HG02970 (cell line): ENCODE measurements around the gene CDK2AP2.
A peak's percentile ranks its signal among the peaks of the same experiment; 100 is the strongest.
"Not testable (repeated sequence)": the region's sequence is repeated elsewhere in the genome, so short reads cannot be mapped to it uniquely, and the experiment has no call there.

ENCODE experiments used
- ATAC-seq: cut with Tn5 transposase; IDR thresholded peaks from one replicate; pipeline ENCODE4 v1.9.1; 2021; ENCODE audit warnings: mild to moderate bottlenecking, moderate library complexity, moderate number of reproducible peaks; ENCODE audit not compliant: unreplicated experiment, low FRiP score

The CDK2AP2 gene, protein sequence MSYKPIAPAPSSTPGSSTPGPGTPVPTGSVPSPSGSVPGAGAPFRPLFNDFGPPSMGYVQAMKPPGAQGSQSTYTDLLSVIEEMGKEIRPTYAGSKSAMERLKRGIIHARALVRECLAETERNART

DNA sequence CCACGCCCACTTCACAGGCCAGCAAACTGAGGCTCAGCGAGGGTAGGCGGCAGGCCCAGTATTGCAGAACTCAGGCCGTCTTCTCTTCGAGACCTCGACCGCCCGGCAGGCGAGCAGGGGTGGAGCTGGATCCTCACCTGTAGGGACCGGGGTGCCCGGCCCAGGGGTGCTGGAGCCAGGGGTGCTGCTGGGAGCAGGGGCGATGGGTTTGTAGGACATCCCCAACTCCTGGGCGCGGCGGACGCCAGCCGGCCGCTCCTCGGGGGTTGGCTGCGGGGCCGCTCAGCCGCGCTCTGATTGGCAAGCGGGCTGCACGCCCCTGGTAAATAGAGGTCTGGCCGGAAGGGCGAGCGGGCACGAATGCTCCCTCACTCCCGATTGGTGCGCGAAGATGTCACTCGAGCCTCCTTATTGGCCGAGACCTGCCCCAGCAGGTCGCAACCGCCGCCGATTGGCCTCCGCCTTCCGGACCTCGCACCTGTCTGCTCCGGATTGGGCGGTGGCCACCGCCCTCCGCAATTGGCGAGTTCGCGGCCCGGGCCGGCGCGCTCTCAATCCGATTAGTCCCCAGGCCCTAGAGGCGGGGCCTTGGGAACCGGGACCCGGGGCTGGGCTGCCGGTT, at the start of gene CDK2AP2:
CDK2AP2 (minus strand) TSS at position 299 of the 622 bp plus-strand sequence; CDS start at position 219, 80 bp downstream.
- ATAC-seq = peak; percentile 64

DNA sequence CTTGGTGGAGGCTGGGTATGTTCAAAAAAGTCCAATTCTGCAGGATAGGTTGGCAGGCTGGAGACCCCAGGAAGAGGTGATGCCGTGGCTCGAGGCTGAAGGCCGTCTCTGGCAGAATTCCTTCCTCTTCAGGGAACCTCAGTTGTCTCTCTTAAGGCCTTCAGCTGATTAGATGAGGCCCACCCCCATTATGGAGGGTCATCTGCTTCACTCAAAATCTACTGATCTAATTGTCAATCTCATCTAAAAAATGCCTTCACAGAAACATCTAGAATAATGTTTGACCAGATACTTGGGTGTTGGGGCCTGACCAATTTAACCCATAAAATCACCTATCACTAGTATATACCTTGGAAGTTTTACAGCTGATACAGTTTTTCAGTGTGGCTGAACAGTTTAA, 48.3 kb upstream of the CDK2AP2 start:
- ATAC-seq = no peak

DNA sequence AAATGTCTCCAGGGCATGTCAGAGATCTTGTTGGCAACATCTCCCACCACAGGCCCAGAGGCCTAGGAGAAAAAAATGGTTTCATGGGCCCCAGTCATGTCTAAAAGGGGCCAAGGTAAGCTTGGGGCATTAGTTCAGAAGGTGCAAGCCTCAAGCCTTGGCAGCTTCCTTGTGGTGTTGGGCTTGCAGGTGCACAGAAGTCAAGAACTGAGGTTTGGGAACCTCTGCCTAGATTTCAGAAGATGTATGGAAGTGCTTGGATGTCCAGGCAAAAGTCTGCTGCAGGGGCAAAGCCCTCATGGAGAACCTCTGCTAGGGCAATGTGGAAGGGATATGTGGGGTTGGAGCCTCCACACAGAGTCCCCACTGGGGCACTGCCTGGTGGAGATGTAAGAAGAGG, 43.7 kb upstream of the CDK2AP2 start:
- ATAC-seq = not testable (repeated sequence)

DNA sequence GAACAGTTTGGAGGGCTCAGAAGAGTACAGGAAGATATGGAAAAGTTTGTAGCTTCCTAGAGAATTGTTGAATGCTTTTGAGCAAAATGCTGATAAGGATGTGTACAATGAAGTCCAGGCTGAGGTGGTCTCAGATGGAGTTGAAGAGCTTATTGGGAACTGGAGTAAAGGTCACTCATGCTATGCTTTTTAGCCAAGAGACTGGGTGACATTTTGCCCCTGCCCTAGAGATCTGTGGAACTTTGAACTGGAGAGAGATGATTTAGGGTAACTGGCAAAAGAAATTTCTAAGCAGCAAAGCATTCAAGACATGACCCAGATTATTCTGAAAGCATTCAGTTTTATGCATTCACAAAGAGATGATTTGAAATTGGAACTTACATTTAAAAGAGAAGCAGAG, 43.2 kb upstream of the CDK2AP2 start:
- ATAC-seq = no peak

DNA sequence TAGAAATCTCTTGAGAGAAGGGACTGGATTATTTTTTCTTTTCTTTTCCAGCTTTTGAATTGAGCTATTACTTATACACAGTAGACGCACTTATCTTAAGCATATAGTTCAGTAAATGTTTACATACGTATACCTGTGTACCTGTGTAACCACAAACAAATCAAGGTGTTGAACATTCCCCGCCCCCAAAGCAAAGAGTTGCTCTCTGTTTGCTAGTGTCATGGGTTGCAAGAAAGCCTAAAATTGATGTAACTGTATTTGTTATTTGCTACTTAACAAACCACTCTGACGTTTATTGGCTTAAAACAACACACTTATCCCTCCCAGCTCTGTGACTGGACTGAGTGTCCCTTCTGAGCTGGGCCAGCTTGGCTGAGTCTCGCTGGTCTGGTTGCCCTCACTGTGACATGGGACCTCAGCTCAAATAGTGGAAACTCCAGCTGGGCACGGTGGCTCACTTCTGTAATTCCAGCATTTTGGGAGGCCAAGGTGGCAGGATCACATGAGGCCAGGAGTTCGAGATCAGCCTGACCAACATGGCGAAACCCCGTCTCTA, 40.7 kb upstream of the CDK2AP2 start:
- no peak for ATAC-seq

DNA sequence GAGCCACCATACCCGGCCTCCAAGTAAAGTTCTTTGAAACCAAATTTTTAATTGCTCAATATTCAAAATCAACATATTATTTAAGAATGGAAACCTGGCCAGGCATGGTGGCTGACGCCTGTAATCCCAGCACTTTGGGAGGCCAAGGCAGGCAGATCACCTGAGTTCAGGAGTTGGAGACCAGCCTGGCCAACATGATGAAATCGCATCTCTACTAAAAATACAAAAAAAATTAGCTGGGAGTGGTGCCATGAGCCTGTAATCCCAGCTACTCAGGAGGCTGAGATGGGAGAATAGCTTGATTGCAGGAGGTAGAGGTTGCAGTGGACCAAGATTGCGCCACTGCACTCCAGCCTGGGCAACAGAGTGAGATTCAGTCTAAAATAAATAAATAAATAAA, 40.1 kb upstream of the CDK2AP2 start:
- ATAC-seq = not testable (repeated sequence)

DNA sequence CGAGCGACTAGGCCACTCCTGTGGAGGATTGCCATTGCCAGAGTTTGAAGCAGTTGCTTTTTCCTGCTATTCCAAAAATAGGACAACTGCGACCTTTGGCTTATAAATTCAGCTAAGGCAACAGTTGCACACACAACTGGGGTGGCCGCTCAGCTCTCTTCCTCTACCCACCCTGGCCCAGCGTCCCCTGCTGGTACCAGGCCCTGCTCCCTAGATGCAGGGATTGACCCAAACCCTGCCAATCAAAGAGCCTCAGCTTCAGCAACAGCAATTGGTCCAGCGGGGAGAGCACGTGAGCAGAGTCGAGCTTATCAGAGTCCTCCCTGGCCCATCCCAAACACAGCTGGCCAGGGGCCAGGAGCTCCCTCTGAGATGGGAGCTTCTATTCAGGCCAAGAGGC, 37.3 kb upstream of the CDK2AP2 start:
- ATAC-seq = no peak

DNA sequence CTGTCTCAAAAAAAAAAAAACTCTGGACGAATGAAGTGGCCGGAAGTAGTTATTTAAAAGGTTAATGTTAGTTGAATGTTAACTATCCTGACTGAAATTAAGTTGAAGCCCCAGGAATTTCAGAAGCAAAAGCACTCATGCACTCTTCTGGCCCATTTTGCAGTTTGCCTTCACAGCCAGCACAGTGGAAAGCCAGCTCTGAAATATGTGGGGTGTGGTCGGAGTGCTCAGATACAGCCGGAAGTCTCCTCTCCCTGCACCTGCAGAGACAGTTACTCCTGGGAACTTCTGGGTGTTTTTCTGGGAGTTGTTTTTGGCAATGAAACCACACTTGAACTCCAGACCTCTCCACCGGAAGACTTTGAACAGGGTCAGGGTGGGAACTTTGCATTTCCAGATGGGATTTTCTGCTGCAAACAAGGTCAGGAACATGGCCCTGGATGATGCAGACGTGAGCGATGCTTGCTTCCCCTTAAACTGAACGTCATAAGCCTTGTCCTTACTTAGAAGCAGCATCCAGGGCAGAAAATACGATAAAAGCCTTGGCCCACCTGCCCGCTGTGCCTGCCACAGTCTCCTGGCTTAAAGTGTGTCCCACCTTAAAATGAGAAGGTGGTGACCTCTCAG, 36.8 kb upstream of the CDK2AP2 start:
- ATAC-seq = no peak

DNA sequence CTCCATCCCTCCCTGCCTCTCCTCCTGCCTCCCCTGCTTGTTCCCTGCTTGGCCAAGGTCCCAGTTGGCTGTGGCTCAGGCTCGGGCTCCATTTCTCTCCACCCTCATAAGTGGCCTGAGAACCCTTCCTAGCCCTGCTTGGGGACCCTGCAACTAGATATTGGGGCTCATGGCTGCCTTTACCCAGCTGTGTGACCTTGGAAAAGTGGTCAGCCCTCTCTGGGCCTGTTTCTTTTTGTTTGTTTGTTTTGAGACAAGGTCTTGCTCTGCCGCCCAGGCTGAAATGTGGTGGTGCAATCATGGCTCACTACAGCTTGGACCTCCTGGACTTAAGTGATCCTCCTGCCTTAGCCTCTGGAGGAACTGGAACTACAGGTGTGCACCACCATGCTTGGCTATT, 35.6 kb upstream of the CDK2AP2 start:
- no peak for ATAC-seq

DNA sequence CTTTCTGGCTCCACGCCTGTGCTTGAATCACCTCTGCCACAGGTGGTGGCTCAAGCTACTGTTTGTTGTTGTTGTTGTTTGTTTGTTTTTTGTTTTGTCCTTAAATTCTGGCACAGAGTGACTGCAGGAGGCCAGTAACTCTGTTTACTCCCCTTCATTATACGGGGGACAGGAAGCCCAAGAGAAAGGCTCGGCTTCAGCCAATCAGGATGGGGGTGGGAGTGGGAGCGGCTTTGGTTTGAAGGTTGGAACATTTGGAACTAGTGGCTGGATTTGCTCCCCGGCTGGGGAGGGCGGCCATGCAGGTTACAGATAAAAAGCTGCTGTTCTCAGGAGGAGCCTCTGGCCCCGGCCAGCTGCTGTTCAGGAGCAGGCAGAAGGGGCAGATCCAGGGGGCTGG, 35.0 kb upstream of the CDK2AP2 start:
- no peak for ATAC-seq

DNA sequence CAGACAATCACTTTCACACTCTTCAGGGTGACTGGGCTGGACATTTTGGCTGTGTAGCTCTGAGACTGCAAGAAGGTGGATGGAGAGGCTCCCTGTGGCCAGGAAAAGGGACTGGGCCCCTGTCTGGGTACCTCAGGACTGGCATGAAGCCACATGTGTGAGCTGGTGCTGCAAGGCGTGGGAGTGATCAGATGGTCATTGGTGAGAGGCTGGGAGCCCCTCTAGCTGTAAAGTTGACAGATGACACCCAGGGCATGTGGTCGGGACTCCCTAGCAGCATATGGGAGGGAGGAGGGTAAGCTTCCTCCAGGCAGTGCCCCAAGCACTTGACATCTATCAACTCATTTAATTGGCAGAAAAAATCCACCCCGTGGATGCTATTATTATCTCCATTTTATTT, 34.2 kb upstream of the CDK2AP2 start:
- ATAC-seq = no peak

DNA sequence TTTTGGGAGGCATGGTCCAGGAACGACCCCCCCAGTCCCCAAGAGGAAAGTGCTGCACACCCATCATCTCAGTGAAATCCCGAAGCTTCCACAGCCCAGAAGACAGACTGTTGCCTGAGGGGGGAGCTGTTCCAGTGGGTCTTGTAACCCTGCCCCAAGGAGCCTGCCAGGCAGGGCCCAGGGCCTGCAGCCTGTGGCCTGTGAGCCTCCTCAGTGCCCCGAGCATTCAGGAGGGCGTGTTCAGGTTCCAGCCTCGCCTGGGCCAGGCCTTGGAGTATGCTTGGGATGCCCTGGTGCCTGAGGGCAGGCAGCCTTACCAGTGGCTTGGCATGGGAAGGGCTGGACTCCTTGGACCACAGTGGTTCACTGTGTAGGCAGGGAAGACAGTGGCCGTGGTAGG, 33.2 kb upstream of the CDK2AP2 start:
- ATAC-seq = no peak

DNA sequence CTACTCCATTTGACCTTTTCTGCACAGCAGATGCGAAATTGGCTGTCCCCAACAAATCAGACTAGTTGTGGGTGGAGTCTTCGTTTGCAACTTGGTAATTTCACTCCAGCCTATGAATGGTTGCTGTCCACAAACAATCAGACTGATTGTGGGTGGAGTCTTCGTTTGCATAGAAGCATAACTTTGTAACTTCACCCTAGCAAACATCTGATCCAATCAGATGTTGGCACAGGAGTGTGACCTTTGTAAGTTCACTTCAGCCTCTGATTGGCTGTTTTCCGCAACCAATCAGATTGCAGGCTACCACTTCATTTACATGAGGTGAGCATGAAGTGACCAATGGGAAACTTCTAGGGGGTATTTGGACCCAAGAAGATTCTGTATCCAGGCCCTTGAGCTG, 31.6 kb upstream of the CDK2AP2 start:
- ATAC-seq = no peak

DNA sequence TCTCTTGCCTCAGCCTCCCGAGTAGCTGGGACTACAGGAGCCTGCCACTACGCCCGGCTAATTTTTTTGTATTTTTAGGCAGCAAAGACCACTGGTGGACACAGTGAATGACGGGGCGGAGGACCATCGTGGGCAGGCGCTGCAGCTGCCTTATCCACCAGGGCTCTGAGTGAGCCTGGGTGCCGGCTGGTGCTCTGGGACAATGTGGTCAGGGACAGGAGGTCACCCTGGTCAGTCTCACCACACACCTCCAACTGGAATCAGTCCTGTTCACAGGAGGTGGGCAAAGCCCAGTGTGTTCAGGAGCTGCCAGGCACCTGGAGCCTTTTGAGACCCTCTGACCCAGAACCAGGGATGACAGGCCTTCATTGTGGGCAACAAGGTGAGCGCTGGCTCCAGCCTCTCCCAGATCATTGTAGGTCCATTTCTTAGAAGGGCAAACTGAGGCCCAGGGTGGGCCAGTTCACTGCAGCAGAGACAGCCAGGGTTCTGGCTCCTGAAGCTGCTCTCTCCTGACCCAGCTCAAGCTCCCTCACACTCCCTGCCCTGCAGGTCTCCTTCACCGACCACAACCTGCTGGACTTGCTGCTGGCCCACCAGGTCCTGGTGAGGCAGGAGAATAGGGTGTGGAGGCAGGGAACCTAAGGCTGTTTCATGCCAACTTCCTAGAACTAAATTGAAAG, 31.0 kb upstream of the CDK2AP2 start:
- no peak for ATAC-seq

DNA sequence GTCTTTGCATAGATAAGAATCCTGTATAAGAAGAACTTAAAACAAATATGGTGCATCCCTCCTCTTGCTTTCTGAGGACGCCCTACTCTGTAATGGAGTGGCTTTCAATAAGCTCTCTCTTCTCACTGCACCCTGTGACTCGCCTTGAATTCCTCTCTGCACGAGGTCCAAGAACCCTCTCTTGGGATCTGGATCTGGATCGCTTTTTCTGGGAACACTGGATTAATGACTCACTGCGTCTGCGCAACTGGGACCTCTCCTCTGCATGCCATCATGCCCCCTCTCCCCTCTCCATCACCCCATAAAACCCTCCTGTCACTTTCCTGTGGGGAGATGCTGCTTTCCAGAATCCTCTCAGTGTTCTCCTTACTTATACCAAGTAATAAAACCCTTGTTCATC, 30.3 kb upstream of the CDK2AP2 start:
- no peak for ATAC-seq

DNA sequence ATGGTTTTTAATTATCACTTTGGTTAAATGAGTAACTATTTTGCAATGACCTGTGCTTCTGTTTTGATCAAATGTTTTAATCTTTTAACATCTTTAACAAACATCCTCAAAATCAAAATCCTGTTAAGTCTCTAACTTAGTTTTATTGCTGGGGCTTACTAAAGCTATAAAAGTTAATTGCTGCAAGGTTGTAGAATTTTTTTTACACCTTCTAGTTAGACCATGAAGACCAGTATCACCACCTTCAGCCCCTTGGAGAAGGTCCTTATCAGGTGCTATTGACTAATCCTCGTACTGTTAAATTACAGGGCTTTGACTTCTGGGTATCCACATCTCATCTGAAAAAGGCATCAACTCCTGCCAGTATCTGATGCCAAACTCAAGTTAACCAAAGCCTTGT, 27.6 kb upstream of the CDK2AP2 start:
- ATAC-seq = no peak

DNA sequence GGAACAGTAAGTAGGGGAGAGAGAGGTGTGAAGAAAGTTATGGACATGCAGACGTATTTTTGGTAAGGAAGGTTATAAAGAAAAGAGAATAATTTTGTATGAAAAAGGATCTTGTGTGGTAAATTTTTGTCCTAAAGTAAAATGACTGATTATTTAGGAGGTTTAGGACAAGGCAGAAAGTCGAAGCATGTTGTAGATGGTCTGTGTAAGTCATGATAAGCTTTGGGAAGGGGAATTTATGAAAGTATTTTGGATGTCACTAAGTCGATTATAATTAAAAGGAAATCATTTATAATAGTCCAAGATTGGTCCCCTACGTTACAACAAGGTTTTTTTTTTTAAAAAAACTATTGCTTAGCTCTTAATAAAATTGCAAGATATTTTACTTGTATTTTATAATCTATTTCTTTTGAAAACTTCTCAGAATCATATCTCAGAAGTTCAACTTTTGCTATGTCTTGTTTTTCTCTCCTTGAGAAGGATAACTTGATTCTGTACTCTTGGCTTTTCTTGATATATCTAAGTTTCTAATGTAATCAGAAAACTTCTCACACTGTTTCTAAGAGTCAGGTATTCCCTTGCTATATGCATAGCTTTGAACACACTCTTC, 26.2 kb upstream of the CDK2AP2 start:
- ATAC-seq = no peak

DNA sequence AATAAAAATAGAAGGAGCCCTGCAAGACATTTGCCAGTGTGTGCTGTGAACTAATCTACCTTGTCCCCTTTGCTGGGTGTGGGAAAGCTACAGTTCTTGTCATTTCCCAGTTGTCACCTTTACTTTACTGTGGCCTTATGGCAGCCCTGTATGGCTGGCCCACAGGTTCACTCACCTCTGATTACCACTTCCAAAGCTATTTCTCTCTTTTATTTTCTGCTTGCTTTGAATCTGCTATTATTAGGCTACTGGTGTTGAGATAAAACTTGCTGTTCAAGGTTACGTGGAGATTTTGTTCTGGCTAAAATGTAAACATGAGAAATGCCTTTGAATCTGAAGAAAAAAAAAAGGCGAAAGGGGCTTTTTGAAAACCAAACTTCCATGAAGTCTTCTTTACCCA, 24.9 kb upstream of the CDK2AP2 start:
- ATAC-seq = no peak

DNA sequence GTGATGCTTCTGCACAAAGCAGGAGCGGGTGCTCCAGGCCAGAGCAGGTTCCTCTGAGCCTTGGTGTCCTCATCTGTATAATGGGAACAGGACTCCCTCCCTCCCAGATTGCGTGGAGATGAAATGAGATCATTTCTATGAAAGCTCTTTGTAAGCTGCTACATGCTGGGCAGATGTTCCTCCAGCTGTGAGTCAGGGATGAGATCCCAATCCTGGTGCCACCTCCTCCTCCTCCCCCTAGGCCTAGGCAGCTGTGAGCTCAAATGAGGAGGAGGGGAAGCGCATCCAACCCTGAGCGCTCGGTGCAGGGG, 22.3 kb upstream of the CDK2AP2 start:
- ATAC-seq = no peak

DNA sequence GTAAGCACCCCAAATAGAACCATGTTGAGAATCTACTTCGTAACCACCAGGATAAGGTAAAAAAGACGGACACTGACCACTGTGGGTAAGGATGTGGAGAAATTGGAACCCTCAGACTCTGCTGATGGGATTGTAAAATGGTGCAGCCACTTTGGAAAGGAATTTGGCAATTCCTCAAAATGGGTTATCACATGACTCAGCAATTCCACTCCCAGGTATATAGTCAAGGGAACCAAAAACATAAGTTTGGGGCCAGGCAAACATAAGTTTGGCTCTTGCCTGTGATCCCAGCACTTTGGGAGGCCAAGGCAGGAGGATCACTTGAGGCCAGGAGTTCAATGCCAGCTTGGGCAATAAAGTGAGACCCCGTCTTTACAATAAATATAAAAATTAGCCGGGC, 20.4 kb upstream of the CDK2AP2 start:
- ATAC-seq = no peak

DNA sequence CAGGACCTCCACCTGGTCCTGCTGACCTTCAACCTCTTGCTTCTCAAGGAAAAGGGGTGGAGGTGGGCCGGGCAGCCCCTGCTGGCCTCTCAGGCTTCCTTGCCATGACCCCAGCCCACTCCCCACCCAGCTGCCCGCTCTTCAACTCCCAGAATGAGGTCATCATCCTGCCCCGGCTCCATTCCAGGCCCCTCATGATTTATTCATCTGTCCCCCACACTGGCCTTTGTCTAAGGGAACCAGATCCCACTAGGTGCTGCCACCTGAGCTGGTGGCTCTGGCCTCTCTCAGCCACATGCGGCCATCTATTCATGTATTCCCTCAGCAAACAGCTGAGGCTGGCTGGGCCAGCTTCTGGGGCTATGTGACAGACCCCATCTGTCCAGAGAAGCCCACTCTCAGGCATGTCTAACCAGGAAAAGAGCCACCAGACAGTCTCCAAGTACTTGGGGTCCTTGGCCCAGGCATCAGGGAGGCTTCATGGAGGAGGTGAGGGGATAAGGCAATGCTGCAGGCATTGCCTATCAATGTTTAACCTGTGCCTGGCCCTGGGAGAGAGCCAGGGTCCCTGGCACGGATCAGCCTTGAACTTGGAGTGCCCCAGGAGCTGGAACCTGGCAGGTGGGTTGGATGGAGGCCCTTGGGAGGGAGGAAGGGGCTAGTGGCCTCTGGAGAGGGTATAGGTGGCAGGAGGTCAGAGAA, 17.5 kb upstream of the CDK2AP2 start:
- no peak for ATAC-seq
